Glutamatergic neuron (in vitro differentiated cells): Measurements from ENCODE around the gene MARK2. TPM values are rescaled to one million over a fixed set of nuclear protein-coding genes. Genes with fewer than 3 reads are reported as not detected.

Experiments used
- DNase-seq: peaks from one replicate; pipeline ENCODE4 v3.0.0; 2022
- H3K27ac Mint-ChIP-seq: one replicate; pipeline ENCODE4 v1.8.0; 2020; ENCODE audit warnings: mild to moderate bottlenecking, mixed read lengths, inconsistent platforms; ENCODE audit not compliant: unreplicated experiment
- H3K27me3 Mint-ChIP-seq: one replicate; pipeline ENCODE4 v1.8.0; 2020; ENCODE audit warnings: mild to moderate bottlenecking, moderate library complexity, mixed read lengths, inconsistent platforms; ENCODE audit not compliant: unreplicated experiment
- H3K36me3 Mint-ChIP-seq: one replicate; pipeline ENCODE4 v1.8.0; 2020; ENCODE audit warnings: mild to moderate bottlenecking, mixed read lengths, inconsistent platforms; ENCODE audit not compliant: unreplicated experiment
- H3K4me1 Mint-ChIP-seq: one replicate; pipeline ENCODE4 v1.8.0; 2020; ENCODE audit warnings: mild to moderate bottlenecking, low read depth, mixed read lengths, inconsistent platforms; ENCODE audit not compliant: unreplicated experiment
- H3K4me3 Mint-ChIP-seq: one replicate; pipeline ENCODE4 v1.8.0; 2020; ENCODE audit warnings: mild to moderate bottlenecking, mixed read lengths, inconsistent platforms; ENCODE audit not compliant: unreplicated experiment
- H3K9me3 Mint-ChIP-seq: one replicate; pipeline ENCODE4 v1.8.0; 2020; ENCODE audit warnings: mild to moderate bottlenecking, moderate library complexity, mixed read lengths, inconsistent platforms; ENCODE audit not compliant: unreplicated experiment
- total RNA-seq: library from RNA; stranded (reverse); fragmentation: NEBNext Ultra II Directional; extraction: Animal tissue kit (Norgen Biotek cat#: 25700); gene quantifications from one replicate; pipeline ENCODE4 v1.2.1, GENCODE V29; 2021; ENCODE audit not compliant: unreplicated experiment
- TF ChIP-seq, protein P1 (sequence below): fragments of 200-600 bp; sonication (generic); IDR thresholded peaks from one replicate; pipeline ENCODE4 v1.5.0; 2021; ENCODE audit not compliant: partially characterized antibody, unreplicated experiment

The MARK2 gene
- total RNA-seq, 1 donor from 2014 or later = 76.8 TPM

DNA sequence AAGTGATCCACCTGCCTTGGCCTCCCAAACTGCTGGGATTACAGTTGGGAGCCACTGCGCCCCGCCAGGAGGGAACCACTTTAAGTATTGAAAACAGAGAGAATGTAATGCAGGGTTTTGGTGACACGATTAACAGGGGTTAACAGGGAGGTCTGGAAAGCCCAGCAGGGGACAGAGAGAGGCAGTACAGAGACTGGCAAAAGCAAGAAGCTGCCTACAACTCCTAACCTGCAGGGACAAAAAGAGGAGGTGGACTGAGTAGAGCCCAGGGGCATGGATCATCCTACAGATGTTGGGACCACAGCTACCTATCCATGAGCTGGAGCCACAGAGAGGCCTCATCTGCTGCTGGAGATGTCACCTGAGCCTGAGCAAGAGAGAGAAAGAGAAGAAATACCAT, 27.4 kb upstream of the MARK2 start:
- peaks cover 16% of the 10 kb centered on the region for H3K4me1 Mint-ChIP-seq
- H3K27me3 Mint-ChIP-seq = peaks cover 2% of the 10 kb centered on the region
- no peak overlapping the region for H3K27ac Mint-ChIP-seq
- H3K36me3 Mint-ChIP-seq = peaks cover 5% of the 10 kb centered on the region
- H3K9me3 Mint-ChIP-seq = peaks cover under 1% of the 10 kb centered on the region
- TF ChIP-seq, protein P1, sequence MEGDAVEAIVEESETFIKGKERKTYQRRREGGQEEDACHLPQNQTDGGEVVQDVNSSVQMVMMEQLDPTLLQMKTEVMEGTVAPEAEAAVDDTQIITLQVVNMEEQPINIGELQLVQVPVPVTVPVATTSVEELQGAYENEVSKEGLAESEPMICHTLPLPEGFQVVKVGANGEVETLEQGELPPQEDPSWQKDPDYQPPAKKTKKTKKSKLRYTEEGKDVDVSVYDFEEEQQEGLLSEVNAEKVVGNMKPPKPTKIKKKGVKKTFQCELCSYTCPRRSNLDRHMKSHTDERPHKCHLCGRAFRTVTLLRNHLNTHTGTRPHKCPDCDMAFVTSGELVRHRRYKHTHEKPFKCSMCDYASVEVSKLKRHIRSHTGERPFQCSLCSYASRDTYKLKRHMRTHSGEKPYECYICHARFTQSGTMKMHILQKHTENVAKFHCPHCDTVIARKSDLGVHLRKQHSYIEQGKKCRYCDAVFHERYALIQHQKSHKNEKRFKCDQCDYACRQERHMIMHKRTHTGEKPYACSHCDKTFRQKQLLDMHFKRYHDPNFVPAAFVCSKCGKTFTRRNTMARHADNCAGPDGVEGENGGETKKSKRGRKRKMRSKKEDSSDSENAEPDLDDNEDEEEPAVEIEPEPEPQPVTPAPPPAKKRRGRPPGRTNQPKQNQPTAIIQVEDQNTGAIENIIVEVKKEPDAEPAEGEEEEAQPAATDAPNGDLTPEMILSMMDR = no peak
- no peak overlapping the region for H3K4me3 Mint-ChIP-seq
- DNase-seq = no peak

DNA sequence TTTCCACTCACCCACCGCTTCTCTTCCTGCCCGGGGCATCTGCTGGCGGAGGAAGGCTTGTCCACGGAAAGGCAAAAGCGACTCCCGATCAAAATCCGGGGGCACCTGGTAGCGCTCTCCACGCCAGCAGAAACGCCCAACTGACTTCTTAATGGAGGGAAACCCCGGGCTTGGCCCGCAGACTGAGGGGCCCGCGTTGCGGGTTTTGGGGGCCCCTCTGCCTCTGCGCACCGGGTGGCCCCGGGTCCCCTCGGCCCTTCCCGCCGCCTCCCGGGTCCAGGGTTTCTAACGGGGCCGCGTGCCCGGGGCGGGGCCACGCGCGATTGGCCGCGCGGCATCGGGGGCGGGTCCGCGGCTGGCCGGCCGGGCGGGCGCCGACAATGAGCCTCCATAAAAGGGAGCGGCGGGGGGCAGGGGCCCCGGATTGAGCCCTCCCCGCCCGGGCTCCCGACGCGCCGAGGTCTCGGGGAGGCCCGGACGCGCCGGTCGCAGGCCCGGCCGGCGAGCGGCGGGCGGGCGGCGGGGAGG, 25.8 kb upstream of the MARK2 start, which contains the start of gene SPINDOC:
SPINDOC (plus strand) TSS at position 422 of the 528 bp plus-strand sequence. CDS start 231 bp downstream, outside the sequence.
- Mint-ChIP-seq H3K4me3 (peak within 1 kb of the TSS; percentile 93), H3K4me1 (peaks cover 18% of the 10 kb centered on the region), H3K9me3 (peaks cover 2% of the 10 kb centered on the region), H3K27ac (peak within 1 kb of the TSS; percentile 52), H3K27me3 (peaks cover 2% of the 10 kb centered on the region), H3K36me3 (peaks cover 5% of the 10 kb centered on the region)
- TF ChIP-seq, protein P1 = no peak
- DNase-seq = peak; percentile 80

DNA sequence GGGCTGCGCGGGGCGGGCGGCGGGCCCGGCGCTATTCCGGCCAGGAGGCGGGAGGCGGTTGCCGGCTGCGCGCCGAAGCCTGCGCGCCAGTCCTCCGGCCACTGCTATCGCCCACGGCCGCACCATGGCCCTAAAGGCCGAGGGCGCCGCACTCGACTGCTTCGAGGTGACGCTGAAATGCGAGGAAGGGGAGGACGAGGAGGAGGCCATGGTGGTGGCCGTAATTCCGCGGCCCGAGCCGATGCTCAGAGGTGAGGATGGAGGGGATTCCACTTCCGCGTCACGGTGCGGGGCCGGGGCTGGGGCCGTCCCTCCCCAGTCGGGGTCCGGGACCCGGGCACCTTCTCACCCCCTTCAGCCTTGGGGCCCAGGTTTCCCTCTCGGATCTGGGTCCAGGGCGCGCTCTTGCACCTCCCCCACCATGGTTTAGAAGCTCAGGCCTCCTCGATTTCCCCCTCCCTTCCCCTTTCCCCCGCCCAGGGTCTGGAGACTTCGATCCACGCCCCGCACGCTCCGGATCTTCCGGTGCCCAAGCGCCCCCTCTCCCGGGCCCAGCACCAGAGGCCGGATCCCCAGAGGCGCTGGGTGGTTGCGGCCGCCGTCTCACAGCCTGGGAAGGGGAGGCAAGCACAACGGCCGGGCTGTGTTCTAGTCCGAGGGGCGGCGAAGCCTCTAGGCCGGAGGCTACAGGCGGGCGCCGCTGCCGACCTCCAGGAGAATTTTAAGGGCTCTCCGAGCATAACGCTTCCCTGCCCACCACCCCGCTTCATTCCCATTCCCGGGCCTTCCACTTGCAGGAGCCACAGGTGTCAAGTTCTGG, 25.1 kb upstream of the MARK2 start:
- Mint-ChIP-seq H3K36me3 (peaks cover 5% of the 10 kb centered on the region), H3K27ac (peak overlapping the region; percentile 52), H3K27me3 (peaks cover 2% of the 10 kb centered on the region), H3K9me3 (peaks cover 2% of the 10 kb centered on the region), H3K4me3 (peak overlapping the region; percentile 93), H3K4me1 (peaks cover 18% of the 10 kb centered on the region)
- TF ChIP-seq, protein P1 = no peak
- peak; percentile 65 for DNase-seq

DNA sequence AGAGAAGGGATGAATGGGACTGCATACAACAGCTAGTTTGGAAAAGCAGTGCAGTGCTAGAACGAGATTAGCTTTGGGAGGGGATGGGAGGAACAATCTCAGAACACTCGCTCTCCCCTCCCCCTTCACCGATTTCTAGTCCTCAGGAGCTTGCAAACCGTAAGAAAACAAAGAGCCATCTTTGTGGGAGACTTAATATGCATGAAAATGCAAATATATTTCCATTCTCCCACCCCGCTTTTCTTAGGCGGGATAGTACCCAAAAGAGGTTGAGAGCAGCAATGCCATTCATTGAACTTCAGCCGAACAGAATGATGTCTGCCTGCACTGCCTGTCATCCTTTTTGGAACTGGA, 24.6 kb upstream of the MARK2 start:
- Mint-ChIP-seq H3K36me3 (peaks cover 5% of the 10 kb centered on the region), H3K4me3 (peak overlapping the region; percentile 93), H3K4me1 (peaks cover 18% of the 10 kb centered on the region), H3K9me3 (peaks cover 2% of the 10 kb centered on the region), H3K27me3 (peaks cover 2% of the 10 kb centered on the region), H3K27ac (peak overlapping the region; percentile 52)
- no peak for DNase-seq
- TF ChIP-seq, protein P1 = no peak

DNA sequence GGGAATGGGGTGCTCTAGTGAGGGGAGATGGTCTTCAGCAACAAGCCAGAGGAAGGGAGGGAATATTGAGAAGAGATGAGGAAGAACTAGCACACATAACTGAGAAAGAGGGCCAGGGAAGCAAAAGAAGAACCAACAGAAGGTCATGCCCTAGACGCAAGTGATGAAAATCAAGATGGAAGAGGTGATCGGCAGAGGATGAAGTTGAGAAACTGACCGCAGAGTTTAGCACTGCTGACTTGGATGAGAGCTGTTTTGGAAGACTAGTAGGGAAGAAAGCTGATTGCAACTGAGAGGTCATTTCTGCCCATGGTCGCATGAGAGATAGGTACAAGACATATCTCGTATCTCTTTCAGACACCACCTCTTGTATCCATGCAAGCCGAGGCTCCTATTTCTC, 22.7 kb upstream of the MARK2 start:
- peak overlapping the region; percentile 10 for H3K4me3 Mint-ChIP-seq

More for the DNA sequence above, 22.7 kb upstream of the MARK2 start:
- peaks cover 5% of the 10 kb centered on the region for H3K9me3 Mint-ChIP-seq
- peaks cover 3% of the 10 kb centered on the region for H3K27me3 Mint-ChIP-seq
- H3K4me1 Mint-ChIP-seq = peaks cover 18% of the 10 kb centered on the region
- no peak overlapping the region for H3K27ac Mint-ChIP-seq
- no peak for DNase-seq
- peaks cover 5% of the 10 kb centered on the region for H3K36me3 Mint-ChIP-seq
- TF ChIP-seq, protein P1 = no peak
